ENCODE measurements around the gene SAXO1.
"Not testable (repeated sequence)": the region's sequence is repeated elsewhere in the genome, so short reads cannot be mapped to it uniquely, and the experiment has no call there.

SAXO1 gene

DNA sequence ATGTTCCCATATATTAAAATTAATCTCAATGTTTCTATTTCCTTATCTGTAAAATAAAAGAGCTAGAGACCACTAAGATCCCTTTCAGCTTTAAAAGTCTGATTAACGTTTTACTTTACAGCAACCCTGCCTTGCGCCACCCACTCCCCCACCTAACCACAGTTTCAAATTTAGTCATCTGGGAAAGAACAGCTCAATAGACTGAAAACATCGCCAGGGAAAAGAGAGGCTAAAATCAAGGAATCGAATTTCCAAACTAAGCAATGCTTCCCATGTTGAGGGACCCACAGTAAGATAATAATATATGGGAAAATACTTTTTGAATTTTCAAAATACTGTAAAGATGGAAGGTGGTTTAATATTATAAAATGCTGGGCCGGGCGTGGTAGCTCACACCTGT lies 6.6 kb downstream of the SAXO1 start:
- H3K4me3 ChIP-seq (ENCODE audit: low read length), result no peak overlapping the region
- TF ChIP-seq, protein P1, sequence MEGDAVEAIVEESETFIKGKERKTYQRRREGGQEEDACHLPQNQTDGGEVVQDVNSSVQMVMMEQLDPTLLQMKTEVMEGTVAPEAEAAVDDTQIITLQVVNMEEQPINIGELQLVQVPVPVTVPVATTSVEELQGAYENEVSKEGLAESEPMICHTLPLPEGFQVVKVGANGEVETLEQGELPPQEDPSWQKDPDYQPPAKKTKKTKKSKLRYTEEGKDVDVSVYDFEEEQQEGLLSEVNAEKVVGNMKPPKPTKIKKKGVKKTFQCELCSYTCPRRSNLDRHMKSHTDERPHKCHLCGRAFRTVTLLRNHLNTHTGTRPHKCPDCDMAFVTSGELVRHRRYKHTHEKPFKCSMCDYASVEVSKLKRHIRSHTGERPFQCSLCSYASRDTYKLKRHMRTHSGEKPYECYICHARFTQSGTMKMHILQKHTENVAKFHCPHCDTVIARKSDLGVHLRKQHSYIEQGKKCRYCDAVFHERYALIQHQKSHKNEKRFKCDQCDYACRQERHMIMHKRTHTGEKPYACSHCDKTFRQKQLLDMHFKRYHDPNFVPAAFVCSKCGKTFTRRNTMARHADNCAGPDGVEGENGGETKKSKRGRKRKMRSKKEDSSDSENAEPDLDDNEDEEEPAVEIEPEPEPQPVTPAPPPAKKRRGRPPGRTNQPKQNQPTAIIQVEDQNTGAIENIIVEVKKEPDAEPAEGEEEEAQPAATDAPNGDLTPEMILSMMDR (conservative IDR thresholded peaks at IDR 0.05; ENCODE audit: low read length), result no peak
- no peak for DNase-seq (ENCODE audit: low read depth)

DNA sequence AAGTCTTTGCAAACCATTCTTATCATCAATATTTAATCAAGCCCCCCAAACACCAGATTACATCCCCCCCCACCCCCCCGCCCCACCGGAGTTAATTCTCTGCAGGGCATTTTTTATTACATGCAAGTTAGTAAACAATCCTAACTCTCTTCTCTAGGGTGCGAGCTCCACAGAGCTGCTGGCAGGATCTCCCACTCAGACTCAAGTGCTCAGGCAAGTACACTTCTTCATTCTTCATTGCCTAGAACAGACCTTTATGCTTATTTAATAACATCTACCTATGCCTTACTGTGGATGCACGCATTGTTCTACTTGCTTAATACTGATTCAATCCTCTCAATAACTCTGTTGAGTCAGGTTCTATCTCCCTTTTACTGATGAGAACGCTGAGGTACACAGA lies 9.9 kb downstream of the SAXO1 start:
- TF ChIP-seq, protein P1 (conservative IDR thresholded peaks at IDR 0.05; ENCODE audit: low read length), result no peak
- DNase-seq (ENCODE audit: low read depth), result no peak
- no peak overlapping the region for H3K4me3 ChIP-seq (ENCODE audit: low read length)

DNA sequence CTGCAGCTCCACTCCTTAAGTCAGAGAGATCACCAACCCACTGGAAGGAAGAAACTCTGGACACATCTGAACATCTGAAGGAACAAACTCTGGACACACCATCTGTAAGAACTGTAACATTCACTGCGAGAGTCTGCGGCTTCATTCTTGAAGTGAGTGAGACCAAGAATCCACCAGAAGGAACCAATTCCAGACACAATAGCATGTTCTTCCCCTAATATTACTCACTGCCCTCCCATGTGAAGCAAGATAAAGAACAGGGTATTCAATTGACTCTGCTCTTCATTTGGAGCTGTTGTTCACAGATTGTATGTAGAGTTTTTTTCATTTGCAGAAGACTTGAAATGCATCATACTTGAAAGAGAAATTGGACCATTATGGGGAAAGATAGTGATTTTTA lies 10.8 kb downstream of the SAXO1 start:
- H3K4me3 ChIP-seq (ENCODE audit: low read length), result no peak overlapping the region
- TF ChIP-seq, protein P1 (conservative IDR thresholded peaks at IDR 0.05; ENCODE audit: low read length), result no peak

DNA sequence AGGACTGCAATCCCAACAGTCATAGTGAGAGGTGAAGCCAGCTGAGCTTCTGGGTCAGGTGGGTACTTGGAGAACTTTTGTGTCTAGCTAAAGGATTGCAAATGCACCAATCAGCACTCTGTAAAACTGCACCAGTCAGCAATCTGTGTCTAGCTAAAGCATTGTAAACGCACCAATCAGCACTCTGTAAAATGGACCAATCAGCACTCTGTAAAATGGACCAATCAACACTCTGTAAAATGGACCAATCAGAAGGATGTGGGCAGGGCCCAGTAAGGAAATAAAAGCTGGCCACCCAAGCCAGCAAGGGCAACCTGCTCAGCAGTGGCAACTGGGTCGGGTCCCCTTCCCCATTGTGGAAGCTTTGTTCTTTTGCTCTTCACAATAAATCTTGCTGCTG lies 11.4 kb downstream of the SAXO1 start:
- H3K4me3 ChIP-seq (ENCODE audit: low read length); DNase-seq (ENCODE audit: low read depth): not testable (repeated sequence)

More for the DNA sequence above, 10.8 kb downstream of the SAXO1 start:
- peak; percentile 15 for DNase-seq (ENCODE audit: low read depth)

DNA sequence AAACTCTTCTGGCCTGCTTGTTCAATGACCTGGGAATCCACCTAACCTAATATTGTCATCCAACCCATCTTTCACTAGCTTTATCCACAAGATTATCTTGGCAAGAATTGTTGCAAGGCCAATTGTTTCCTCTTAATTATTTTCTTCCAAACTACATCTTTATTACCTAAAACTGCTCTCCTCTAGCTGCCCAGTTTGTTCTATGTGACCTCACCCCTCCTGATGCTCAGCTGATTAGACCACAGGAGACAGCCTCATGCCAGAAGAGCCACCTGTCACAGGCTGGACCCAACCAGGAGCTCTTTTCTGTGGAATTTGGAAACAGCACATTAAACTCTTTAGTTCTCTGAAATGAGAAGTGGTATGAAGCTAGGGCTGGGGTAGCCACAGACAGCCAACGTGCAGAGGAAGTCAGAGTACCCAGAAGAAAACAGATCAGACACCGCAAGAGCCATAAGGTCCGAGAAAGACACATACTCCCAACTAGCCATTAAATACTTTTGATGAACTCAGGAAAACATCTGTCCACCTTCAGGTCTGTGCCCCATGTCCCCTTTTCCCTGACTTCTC lies 12.0 kb downstream of the SAXO1 start:
- H3K4me3 ChIP-seq (ENCODE audit: low read length), result no peak overlapping the region
- TF ChIP-seq, protein P1 (conservative IDR thresholded peaks at IDR 0.05; ENCODE audit: low read length), result no peak
- no peak for DNase-seq (ENCODE audit: low read depth)

DNA sequence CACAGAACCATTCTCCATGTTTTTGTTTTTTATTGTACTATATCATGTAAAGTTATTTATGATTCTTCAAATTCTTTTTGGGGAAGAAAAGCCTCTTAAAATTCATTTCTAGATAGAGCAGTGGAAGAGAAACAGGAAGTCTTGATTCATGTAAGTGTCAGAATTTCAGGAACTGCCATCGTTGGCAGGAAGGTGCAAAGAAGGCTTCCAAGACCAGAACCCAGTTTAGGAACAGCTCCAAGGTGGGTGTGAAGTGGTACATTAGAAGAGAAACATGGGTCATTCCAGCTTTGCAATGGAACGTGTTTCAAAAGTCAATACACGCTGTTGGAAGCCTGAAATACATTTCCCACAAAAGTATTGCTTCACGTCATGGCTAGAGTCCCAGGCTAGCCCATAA lies 14.8 kb downstream of the SAXO1 start:
- TF ChIP-seq, protein P1 (conservative IDR thresholded peaks at IDR 0.05; ENCODE audit: low read length), result no peak
- peak; percentile 76 for DNase-seq (ENCODE audit: low read depth)
- H3K4me3 ChIP-seq (ENCODE audit: low read length), result no peak overlapping the region

DNA sequence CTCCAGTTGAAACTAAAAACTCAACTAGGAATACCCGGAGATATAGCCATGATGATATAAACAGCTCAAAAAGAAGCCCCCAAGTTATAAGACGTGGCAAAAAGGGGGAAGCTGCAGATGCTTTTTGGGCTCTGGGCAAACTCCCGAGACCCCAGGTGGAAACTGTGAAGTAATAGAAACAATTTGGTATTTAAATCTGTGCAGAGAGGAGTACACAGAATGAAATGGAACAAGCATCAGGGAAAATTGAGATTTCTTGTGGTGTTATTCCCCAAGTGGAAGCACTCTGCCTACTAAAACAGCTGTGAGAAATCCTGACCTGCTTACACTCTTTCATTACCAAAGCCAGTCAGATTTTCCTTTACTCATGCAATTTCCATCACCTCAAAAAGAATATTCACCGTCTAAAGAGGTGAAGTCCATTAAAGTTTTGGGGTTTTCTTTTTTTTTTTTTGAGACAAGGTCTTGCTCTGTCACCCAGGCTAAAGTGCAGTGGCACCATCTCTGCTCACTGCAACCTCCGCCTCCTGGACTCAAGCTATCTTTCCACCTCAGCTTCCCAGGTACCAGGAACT lies 23.5 kb downstream of the SAXO1 start:
- no peak for DNase-seq (ENCODE audit: low read depth)
- no peak overlapping the region for H3K4me3 ChIP-seq (ENCODE audit: low read length)
- TF ChIP-seq, protein P1 (conservative IDR thresholded peaks at IDR 0.05; ENCODE audit: low read length), result no peak

All from AG10803 (cell line).